ENCODE measurements around the gene CACHD1. TPM values are rescaled to one million over a fixed set of nuclear protein-coding genes. Genes with fewer than 3 reads are reported as not detected.
A peak's percentile ranks its signal among the peaks of the same experiment; 100 is the strongest.

Gene CACHD1
- total and polyA plus RNA-seq, 2 of the 8 experiments (the other 6 are each of a cell fraction or from before 2014, with no cell fraction given), result 22.2 to 42.5 TPM

DNA sequence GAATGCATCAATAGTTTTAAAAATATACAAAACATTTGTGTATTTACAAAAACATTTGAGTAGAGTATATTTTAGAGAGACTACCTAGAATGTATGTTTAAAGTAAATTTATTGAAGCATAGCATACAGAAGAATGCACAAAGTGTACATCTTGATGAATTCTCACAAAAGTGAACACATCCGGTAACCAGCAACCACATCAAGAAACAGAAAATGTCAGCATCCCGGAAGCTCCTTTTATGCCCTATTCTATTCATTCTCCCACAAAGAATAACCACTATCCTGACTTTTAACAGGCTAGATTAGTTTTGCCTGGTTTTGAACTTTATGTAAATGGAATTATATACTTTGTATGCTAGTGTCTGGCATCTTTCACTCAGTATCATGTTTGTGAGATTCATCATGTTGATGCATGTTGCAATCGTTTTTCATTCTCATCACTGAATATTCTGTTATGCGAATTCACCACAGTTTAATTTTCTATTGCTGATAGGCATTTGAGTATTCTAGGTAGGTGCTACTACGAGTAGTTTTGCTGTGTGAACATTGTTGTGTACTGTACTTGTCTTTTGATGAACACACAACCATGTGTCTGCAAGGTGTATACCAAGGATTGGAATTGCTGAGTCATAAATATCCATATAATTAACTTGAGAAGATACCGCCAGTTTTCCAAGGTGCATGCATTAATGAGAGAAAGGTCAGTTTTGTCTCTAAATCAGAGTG, 75.4 kb downstream of the CACHD1 start:
- no peaks in the 10 kb centered on the region for H3K23me2 ChIP-seq (ENCODE audit: low read depth, low read length)
- no peak overlapping the region for H3K4ac ChIP-seq (replicated peaks; ENCODE audit: insufficient read length, low read depth, low read length)
- H3K4me2 ChIP-seq (ENCODE audit: insufficient read depth in 1 of 2, low read depth in 2 of 2, low read length in 2 of 2), result peak overlapping the region; percentile 35 to 40; a peak in 2 of 4 replicates
- H4K8ac ChIP-seq (ENCODE audit: extremely low read depth, insufficient read depth, low read length), result no peak overlapping the region
- DNase-seq (ENCODE audit: low read depth in 1 of 2, low spot score in 2 of 2), result no peak
- no peak overlapping the region for H2BK5ac ChIP-seq (ENCODE audit: low read depth, low read length)
- no peak overlapping the region for H4K91ac ChIP-seq (replicated peaks; ENCODE audit: insufficient read length, low read length)
- WGBS, 2 experiments (ENCODE audit: extremely low coverage in 1 of 2, insufficient coverage in 1 of 2, insufficient read length in 1 of 2, insufficient replicate concordance in 2 of 2, low coverage in 1 of 2, low lambda C conversion rate in 2 of 2, missing lambda C conversion rate in 1 of 2), result 80% methylated on average over 6 of the region's 6 CpGs; no CpG with 5 or more reads in 1 of the 2 experiments
- no peak overlapping the region for H2BK120ac ChIP-seq (replicated peaks; ENCODE audit: low read depth, low read length)
- no peak overlapping the region for H3K27ac ChIP-seq (ENCODE audit: low read depth, low read length)
- no peak overlapping the region for H3K18ac ChIP-seq (ENCODE audit: extremely low read depth, low read length)
- H3K4me1 ChIP-seq (replicated peaks in 1 of 4; ENCODE audit: control insufficient read depth in 3 of 4, insufficient read depth in 4 of 4, low read length in 3 of 4), result peaks cover 5 to 15% (median 12%) of the 10 kb centered on the region in 4 experiments; a peak in 6 of 7 replicates
- H4K5ac ChIP-seq (ENCODE audit: insufficient read length, low read depth, low read length), result no peak overlapping the region
- no peak for FAIRE-seq
- H3K9me3 ChIP-seq (ENCODE audit: insufficient read depth in 2 of 2, low read depth in 1 of 2, low read length in 1 of 2), result no peaks in the 10 kb centered on the region
- H2BK15ac ChIP-seq (ENCODE audit: low read length), result no peak overlapping the region
- H3K9ac ChIP-seq (replicated peaks in 1 of 4; ENCODE audit: extremely low read depth in 1 of 4, low read depth in 3 of 4, low read length in 3 of 4), result no peak overlapping the region
- no peak overlapping the region for H3K4me3 ChIP-seq (ENCODE audit: extremely low read depth in 1 of 4, insufficient read depth in 2 of 4, low read depth in 3 of 4, low read length in 4 of 4)
- H3K79me1 ChIP-seq (ENCODE audit: low read depth, low read length), result peaks cover 8% of the 10 kb centered on the region
- no peak overlapping the region for H2AFZ ChIP-seq (ENCODE audit: low read length)
- ChIA-PET CTCF (ENCODE audit: partially characterized antibody) (no interaction called here), POLR2A (ENCODE audit: partially characterized antibody) (no interaction called here)
- peaks cover 4 to 97% of the 10 kb centered on the region in 2 experiments; a peak in 3 of 4 replicates for H3K79me2 ChIP-seq (ENCODE audit: control insufficient read depth in 1 of 2, insufficient read depth in 2 of 2, low read length in 2 of 2)
- H3K14ac ChIP-seq (ENCODE audit: insufficient read length), result no peak overlapping the region
- no peaks in the 10 kb centered on the region for H3K36me3 ChIP-seq (ENCODE audit: control insufficient read depth in 2 of 4, insufficient read depth in 4 of 4, low read length in 3 of 4)
- no peak overlapping the region for H2BK20ac ChIP-seq (ENCODE audit: low read length)
- no peak overlapping the region for H2BK12ac ChIP-seq (ENCODE audit: low read depth, low read length)
- H3K27me3 ChIP-seq (replicated peaks in 1 of 4; ENCODE audit: control insufficient read depth in 3 of 4, extremely low read depth in 1 of 4, insufficient read depth in 3 of 4, low read length in 3 of 4), result no peaks in the 10 kb centered on the region
- no peak overlapping the region for H3K23ac ChIP-seq (ENCODE audit: insufficient read length)
- no peak overlapping the region for H2AK5ac ChIP-seq (ENCODE audit: low read depth, low read length)
- peaks cover 8 to 18% of the 10 kb centered on the region in 2 experiments for H4K20me1 ChIP-seq (replicated peaks in 1 of 2; ENCODE audit: control insufficient read depth in 1 of 2, insufficient read depth in 2 of 2, low read length in 2 of 2)
- no peak overlapping the region for H3K56ac ChIP-seq (replicated peaks; ENCODE audit: insufficient read length, low read depth, low read length)
- TF ChIP-seq MAFK (IDR thresholded peaks at IDR 0.05; ENCODE audit: low read depth, low read length) (0 out of 2 replicates have a peak, but pooled peaks have one; percentile 19), TBP (IDR thresholded peaks at IDR 0.05; ENCODE audit: low read depth, low read length) (no peak), KDM4A (IDR thresholded peaks at IDR 0.05; ENCODE audit: low read depth, low read length, severe bottlenecking) (no peak), POLR2AphosphoS5 (IDR thresholded peaks at IDR 0.05; ENCODE audit: low read depth, low read length) (no peak), TCF12 (IDR thresholded peaks at IDR 0.05; ENCODE audit: low read depth, low read length) (no peak), SIN3A (conservative IDR thresholded peaks at IDR 0.05 in 1 of 2, IDR thresholded peaks at IDR 0.05 in 1 of 2; ENCODE audit: low read depth in 1 of 2, low read length in 2 of 2) (no peak), RBBP5 (IDR thresholded peaks at IDR 0.05; ENCODE audit: borderline replicate concordance, low read depth, low read length) (no peak), BACH1 (IDR thresholded peaks at IDR 0.05; ENCODE audit: low read length) (peak; percentile 62; the same call in 1 of the 2 replicates)

Data from H1 (cell line).